Lower leg skin (tissue), 4 donors: Measurements from ENCODE around the gene ANKS4B. TPM values are rescaled to one million over a fixed set of nuclear protein-coding genes. Genes with fewer than 3 reads are reported as not detected.
"Not testable (repeated sequence)": the region's sequence is repeated elsewhere in the genome, so short reads cannot be mapped to it uniquely, and the experiment has no call there.

Source experiments
- DNase-seq, 2 donors: peaks; one replicate each; pipeline ENCODE4 v3.0.0-alpha.2; 2019; ENCODE audit warnings: low spot score in 2 of 2
- H3K4me3 ChIP-seq: fragments of 200-600 bp; sonication (generic); 2 replicates; pipeline ENCODE4 v1.5.1; 2017; ENCODE audit warnings: mild to moderate bottlenecking, low read depth; ENCODE audit not compliant: poor library complexity, severe bottlenecking
- CTCF ChIP-seq, 3 donors: fragments of 450-650 bp; IDR thresholded peaks; one replicate each; pipeline ENCODE4 v1.5.1; 2016; ENCODE audit warnings: antibody characterized with exemption in 3 of 3, mild to moderate bottlenecking in 3 of 3, moderate library complexity in 2 of 3
- POLR2A ChIP-seq, 2 donors: fragments of 450-650 bp; IDR thresholded peaks; one replicate each; pipeline ENCODE4 v1.6.1; 2016 to 2017; ENCODE audit warnings: antibody characterized with exemption in 2 of 2, mild to moderate bottlenecking in 1 of 2, moderate library complexity in 1 of 2
- WGBS, 2 donors: methylation state at CpG; one replicate each; pipeline ENCODE4 v1.1.5; 2018; 5-methylcytosine and 5-hydroxymethylcytosine counted together
- intact Hi-C: fragments of 100-400 bp; cut with DNase I; formaldehyde crosslinking; loops from one replicate; pipeline ENCODE4 v1.15.0; 2023; ENCODE audit warnings: low total_unique reads
- total RNA-seq, 4 donors: library from RNA; depleted of rRNA; stranded (reverse); fragments of >200 nt; gene quantifications; one replicate each; pipeline ENCODE4 v1.1.0, GENCODE V29; 2016

Gene ANKS4B
- total RNA-seq, 4 donors from 2014 or later, result 0.13 TPM; not detected in 3

GRCh38 chr16:21189311-21189710, 44.2 kb upstream of the ANKS4B start:
- TF ChIP-seq CTCF (IDR thresholded peaks at IDR 0.05), result no peak
- TF ChIP-seq POLR2A (IDR thresholded peaks at IDR 0.05), result no peak
- DNase-seq, result no peak
- 89 to 91% methylated on average over 5 of the region's 5 CpGs for WGBS, 2 donors
- no peak overlapping the region for H3K4me3 ChIP-seq
- intact Hi-C loops, result no loop called here

GRCh38 chr16:21190013-21190412, 43.5 kb upstream of the ANKS4B start:
- intact Hi-C loops, result no loop called here
- 95% methylated on average over 4 of the region's 4 CpGs for WGBS, 2 donors
- DNase-seq, result no peak
- H3K4me3 ChIP-seq, result no peak overlapping the region
- TF ChIP-seq CTCF (IDR thresholded peaks at IDR 0.05) (no peak), POLR2A (IDR thresholded peaks at IDR 0.05) (no peak)

GRCh38 chr16:21190599-21190998, 42.9 kb upstream of the ANKS4B start:
- intact Hi-C loops, result no loop called here
- TF ChIP-seq CTCF (IDR thresholded peaks at IDR 0.05), result no peak
- no peak for TF ChIP-seq POLR2A (IDR thresholded peaks at IDR 0.05)
- no peak overlapping the region for H3K4me3 ChIP-seq
- no peak for DNase-seq

GRCh38 chr16:21192991-21193390, 40.5 kb upstream of the ANKS4B start:
- WGBS, 2 donors, result 83 to 89% methylated on average over 1 of the region's 1 CpG
- DNase-seq, result no peak
- TF ChIP-seq CTCF (IDR thresholded peaks at IDR 0.05) (no peak), POLR2A (IDR thresholded peaks at IDR 0.05) (no peak)
- no peak overlapping the region for H3K4me3 ChIP-seq
- intact Hi-C loops, result no loop called here

GRCh38 chr16:21194771-21195301, 38.7 kb upstream of the ANKS4B start:
- no peak overlapping the region for H3K4me3 ChIP-seq
- no peak for DNase-seq
- no peak for TF ChIP-seq CTCF (IDR thresholded peaks at IDR 0.05)
- no peak for TF ChIP-seq POLR2A (IDR thresholded peaks at IDR 0.05)
- intact Hi-C loops, result no loop called here
- WGBS, 2 donors, result 33 to 44% methylated on average over 6 of the region's 6 CpGs

GRCh38 chr16:21195330-21195729, 38.2 kb upstream of the ANKS4B start:
- WGBS, 2 donors, result 90 to 94% methylated on average over 8 of the region's 8 CpGs
- H3K4me3 ChIP-seq, intact Hi-C loops, DNase-seq: not testable (repeated sequence)
